ENCODE data around the gene HSPB8.

The HSPB8 gene
- long read RNA-seq, donor 1, partial matches to known transcripts: 0 of 4 reads
- long read RNA-seq, donor 1, other reads (novel, unspliced or antisense): 0 of 4 reads
- long read RNA-seq, donor 2, partial matches to known transcripts: 0 of 1 reads
- long read RNA-seq, donor 2, other reads (novel, unspliced or antisense): 0 of 1 reads
- long read RNA-seq, donor 3, partial matches to known transcripts: 0 of 1 reads
- long read RNA-seq, donor 3, other reads (novel, unspliced or antisense): 0 of 1 reads
- long read RNA-seq, donor 4, transcript HSPB8-201 (3 exons, 2,152 nt): major isoform, 5 of 5 reads
- long read RNA-seq, donor 4, partial matches to known transcripts: 0 of 5 reads
- long read RNA-seq, donor 4, other reads (novel, unspliced or antisense): 0 of 5 reads
- long read RNA-seq, donor 5, partial matches to known transcripts: 0 of 1 reads
- long read RNA-seq, donor 5, other reads (novel, unspliced or antisense): 0 of 1 reads
- long read RNA-seq, donor 6, transcript HSPB8-201 (3 exons, 2,152 nt): major isoform, 5 of 5 reads
- long read RNA-seq, donor 6, partial matches to known transcripts: 0 of 5 reads
- long read RNA-seq, donor 6, other reads (novel, unspliced or antisense): 0 of 5 reads
- long read RNA-seq, donor 7, partial matches to known transcripts: 0 of 1 reads
- long read RNA-seq, donor 7, other reads (novel, unspliced or antisense): 0 of 1 reads
- long read RNA-seq, donor 8, transcript HSPB8-201 (3 exons, 2,152 nt): major isoform, 6 of 6 reads
- long read RNA-seq, donor 8, partial matches to known transcripts: 0 of 6 reads
- long read RNA-seq, donor 8, other reads (novel, unspliced or antisense): 0 of 6 reads

- DNase-seq: peak; percentile 64
These were observed at the start of gene HSPB8 for GRCh38 chr12:119178544-119179334. Gene HSPB8, plus strand, starts transcription at chr12:119178931. Its CDS starts 382 bp downstream, at chr12:119179313.

GRCh38 chr12:119129827-119130434 is 48.8 kb upstream of the HSPB8 start:
- no peak for DNase-seq

- DNase-seq: no peak
These were observed 48.2 kb upstream of the HSPB8 start for GRCh38 chr12:119130523-119130922.

- DNase-seq: no peak
These were observed 44.3 kb upstream of the HSPB8 start for GRCh38 chr12:119134284-119135072.

GRCh38 chr12:119136811-119137410 is 41.8 kb upstream of the HSPB8 start:
- no peak for DNase-seq

- DNase-seq: no peak
These were observed 39.3 kb upstream of the HSPB8 start for GRCh38 chr12:119139448-119139847.

- no peak for DNase-seq
These were observed 33.4 kb upstream of the HSPB8 start for GRCh38 chr12:119145367-119145766.

- DNase-seq: no peak
These were observed 30.8 kb upstream of the HSPB8 start for GRCh38 chr12:119147847-119148448.

GRCh38 chr12:119149270-119149669 is 29.5 kb upstream of the HSPB8 start:
- DNase-seq: no peak

- DNase-seq: no peak
These were observed 27.2 kb upstream of the HSPB8 start for GRCh38 chr12:119151445-119152026.

- DNase-seq: no peak
These were observed 25.0 kb upstream of the HSPB8 start for GRCh38 chr12:119153477-119154434.

- no peak for DNase-seq
These were observed 24.3 kb upstream of the HSPB8 start for GRCh38 chr12:119154435-119154818.

GRCh38 chr12:119156401-119157044 is 22.2 kb upstream of the HSPB8 start:
- DNase-seq: no peak

- DNase-seq: no peak
These were observed 21.2 kb upstream of the HSPB8 start for GRCh38 chr12:119157528-119157927.

- DNase-seq: no peak
These were observed 20.8 kb upstream of the HSPB8 start for GRCh38 chr12:119157978-119158377.

GRCh38 chr12:119158402-119158801 is 20.3 kb upstream of the HSPB8 start:
- DNase-seq: no peak

GRCh38 chr12:119159844-119160243 is 18.9 kb upstream of the HSPB8 start:
- DNase-seq: no peak

- no peak for DNase-seq
These were observed 10.8 kb upstream of the HSPB8 start for GRCh38 chr12:119167902-119168301.
